ENCODE results near the gene SNCAIP.

Gene SNCAIP

GRCh38 chr5:122501089-122501435 lies 189.0 kb downstream of the SNCAIP start:
- Histone ChIP-seq H3K4me1 (no peaks in the 10 kb centered on the region; the same call in 1 of the 2 replicates), H3K36me3 (no peaks in the 10 kb centered on the region), H3K9me3 (no peaks in the 10 kb centered on the region), H3K4me3 (ENCODE audit: low read depth, low read length) (no peak overlapping the region), H3K27me3 (no peaks in the 10 kb centered on the region)
- DNase-seq, result no peak
- TF ChIP-seq CTCF (IDR thresholded peaks at IDR 0.05; ENCODE audit: low read depth, low read length), result no peak

GRCh38 chr5:122507045-122507444 lies 195.0 kb downstream of the SNCAIP start:
- Histone ChIP-seq H3K4me3 (ENCODE audit: low read depth, low read length) (no peak overlapping the region), H3K27me3 (no peaks in the 10 kb centered on the region; the same call in 1 of the 2 replicates), H3K9me3 (no peaks in the 10 kb centered on the region), H3K36me3 (no peaks in the 10 kb centered on the region), H3K4me1 (no peaks in the 10 kb centered on the region)
- DNase-seq, result no peak
- TF ChIP-seq CTCF (IDR thresholded peaks at IDR 0.05; ENCODE audit: low read depth, low read length), result no peak

DNA sequence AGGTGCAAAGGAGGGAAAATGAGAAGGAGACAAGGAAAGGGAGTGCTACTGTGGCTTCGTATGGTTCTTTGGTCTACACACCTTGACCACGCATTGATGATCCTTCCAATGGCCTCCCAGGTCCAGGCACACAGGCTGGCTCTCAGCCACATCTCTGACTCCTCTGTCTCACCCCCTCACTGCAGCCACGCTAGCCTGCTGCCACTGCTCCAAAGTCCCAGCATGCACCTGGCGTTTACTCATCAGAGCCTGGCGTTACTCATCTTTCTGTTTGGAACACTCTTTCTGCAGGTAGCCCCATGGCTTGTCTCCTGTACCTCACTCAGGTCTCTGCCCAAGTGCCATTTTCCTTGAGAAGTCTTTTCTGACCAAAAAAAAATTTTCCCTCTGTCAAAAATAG lies 195.5 kb downstream of the SNCAIP start:
- no peak overlapping the region for H3K4me3 ChIP-seq (ENCODE audit: low read depth, low read length)
- no peaks in the 10 kb centered on the region for H3K4me1 ChIP-seq
- H3K36me3 ChIP-seq, result no peaks in the 10 kb centered on the region
- H3K27me3 ChIP-seq, result no peaks in the 10 kb centered on the region; the same call in 1 of the 2 replicates
- no peak for TF ChIP-seq CTCF (IDR thresholded peaks at IDR 0.05; ENCODE audit: low read depth, low read length)
- DNase-seq, result peak; percentile 16
- H3K9me3 ChIP-seq, result no peaks in the 10 kb centered on the region

DNA sequence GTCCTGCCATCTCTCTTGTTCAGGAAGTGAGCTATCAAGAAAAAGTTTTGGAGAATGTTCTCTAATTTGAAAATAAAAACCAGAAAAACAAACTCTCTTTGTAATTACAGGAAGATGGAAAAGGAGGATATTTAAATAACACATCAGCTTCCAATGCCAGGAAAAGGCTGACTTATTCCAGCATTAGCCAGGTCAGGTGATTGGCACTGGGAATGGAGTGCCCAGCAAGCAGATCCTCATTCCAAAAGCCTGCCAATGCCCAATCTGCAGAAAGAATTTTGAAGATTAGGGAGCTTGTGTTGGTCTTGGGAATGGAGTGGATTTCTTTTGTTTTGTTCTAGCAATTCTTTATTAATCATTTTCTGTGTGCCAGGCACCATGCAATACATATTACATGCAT lies 196.6 kb downstream of the SNCAIP start:
- no peak for TF ChIP-seq CTCF (IDR thresholded peaks at IDR 0.05; ENCODE audit: low read depth, low read length)

More for the DNA sequence above, 196.6 kb downstream of the SNCAIP start:
- no peak for DNase-seq
- Histone ChIP-seq H3K4me3 (ENCODE audit: low read depth, low read length) (no peak overlapping the region), H3K36me3 (no peaks in the 10 kb centered on the region), H3K9me3 (no peaks in the 10 kb centered on the region), H3K27me3 (no peaks in the 10 kb centered on the region; the same call in 1 of the 2 replicates), H3K4me1 (no peaks in the 10 kb centered on the region)
